ENCODE measurements around the gene MALRD1. TPM values are rescaled to one million over a fixed set of nuclear protein-coding genes. Genes with fewer than 3 reads are reported as not detected.
"Not testable (repeated sequence)": the region's sequence is repeated elsewhere in the genome, so short reads cannot be mapped to it uniquely, and the experiment has no call there.

Gene MALRD1
- total RNA-seq, 1 experiment from 2014 or later: under 0.01 TPM

DNA sequence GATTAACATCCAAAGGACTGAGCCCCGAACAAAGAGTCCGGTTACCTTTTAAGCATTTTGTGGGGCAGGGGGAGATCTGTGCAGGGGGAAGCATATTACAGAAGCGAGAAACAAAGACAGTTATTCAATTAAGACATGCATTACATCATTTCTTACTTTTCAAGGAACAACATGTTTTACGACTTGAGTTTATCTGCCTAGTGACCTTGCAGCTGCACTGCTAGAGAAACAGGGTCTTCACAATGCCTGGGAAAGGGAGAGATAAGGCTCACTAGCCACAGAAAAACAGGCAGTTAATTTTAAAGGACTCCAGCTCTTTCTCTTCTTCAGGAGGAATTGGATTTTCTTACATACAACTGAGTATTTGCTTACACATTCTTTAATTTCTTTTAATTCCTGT is 693.5 kb downstream of the MALRD1 start:
- H3K9me3 ChIP-seq (replicated peaks); H3K36me3 ChIP-seq; H3K27me3 ChIP-seq (replicated peaks); H3K4me3 ChIP-seq; H3K27ac ChIP-seq; DNase-seq (ENCODE audit: low read depth in 1 of 2, low spot score in 2 of 2); H3K4me1 ChIP-seq (replicated peaks): not testable (repeated sequence)

DNA sequence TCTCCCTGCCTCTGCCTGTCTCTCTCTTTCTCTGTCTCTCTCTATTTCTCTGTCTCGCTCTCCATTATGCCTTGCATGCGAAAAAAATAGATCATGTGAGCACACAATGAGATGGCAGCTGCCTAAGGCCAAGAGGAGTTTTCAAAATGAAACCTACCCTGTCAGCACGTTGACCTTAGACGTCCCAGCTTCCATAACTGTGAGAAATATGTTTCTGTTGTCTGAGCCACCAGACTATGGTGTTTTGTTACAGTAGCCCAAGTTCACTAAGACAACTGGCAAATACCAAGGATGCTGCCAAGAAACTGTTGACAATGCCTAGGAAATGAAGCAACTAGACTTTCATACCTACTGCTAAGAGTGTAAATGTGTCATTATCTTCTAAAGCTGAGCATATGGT is 697.1 kb downstream of the MALRD1 start:
- no peaks in the 10 kb centered on the region for H3K36me3 ChIP-seq
- no peak overlapping the region for H3K4me3 ChIP-seq
- H3K27ac ChIP-seq: no peak overlapping the region
- no peaks in the 10 kb centered on the region for H3K27me3 ChIP-seq (replicated peaks)
- no peaks in the 10 kb centered on the region for H3K9me3 ChIP-seq (replicated peaks)
- peaks cover 11% of the 10 kb centered on the region for H3K4me1 ChIP-seq (replicated peaks)
- DNase-seq (ENCODE audit: low read depth in 1 of 2, low spot score in 2 of 2): no peak

GRCh38 chr10:19749185-19749729 is 700.7 kb downstream of the MALRD1 start:
- peak; percentile 47 to 70 for DNase-seq (ENCODE audit: low read depth in 1 of 2, low spot score in 2 of 2)

DNA sequence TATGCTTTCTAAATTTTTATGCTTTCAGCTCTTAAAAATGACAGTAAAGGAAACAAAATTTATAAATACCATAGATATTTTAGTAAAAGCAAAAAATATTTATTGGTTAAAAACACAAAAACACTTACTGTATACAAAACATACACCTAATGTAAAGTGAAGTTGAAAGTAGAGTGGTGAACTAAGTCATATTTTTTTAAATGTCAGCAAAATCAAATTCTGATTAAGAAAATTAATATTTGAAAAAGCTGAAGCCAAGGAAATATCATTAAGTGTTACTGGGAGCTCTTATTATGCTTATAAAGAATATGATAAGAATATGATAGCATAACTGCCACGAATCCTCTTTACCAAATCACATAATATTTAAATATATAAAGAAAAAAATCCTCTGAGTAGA is 702.4 kb downstream of the MALRD1 start:
- Histone ChIP-seq H3K36me3 (no peaks in the 10 kb centered on the region), H3K4me1 (replicated peaks) (peaks cover 11% of the 10 kb centered on the region), H3K4me3 (no peak overlapping the region), H3K9me3 (replicated peaks) (no peaks in the 10 kb centered on the region), H3K27me3 (replicated peaks) (no peaks in the 10 kb centered on the region), H3K27ac (no peak overlapping the region)
- no peak for DNase-seq (ENCODE audit: low read depth in 1 of 2, low spot score in 2 of 2)

More at GRCh38 chr10:19749185-19749729, 700.7 kb downstream of the MALRD1 start:
- Histone ChIP-seq H3K9me3 (replicated peaks) (no peaks in the 10 kb centered on the region), H3K4me1 (replicated peaks) (peaks cover 11% of the 10 kb centered on the region), H3K27me3 (replicated peaks) (no peaks in the 10 kb centered on the region), H3K27ac (peak overlapping the region; percentile 48; the same call in 1 of the 2 replicates), H3K36me3 (no peaks in the 10 kb centered on the region), H3K4me3 (no peak overlapping the region)

- no peak overlapping the region for H3K27ac ChIP-seq
- DNase-seq (ENCODE audit: low read depth in 1 of 2, low spot score in 2 of 2): no peak
- no peaks in the 10 kb centered on the region for H3K27me3 ChIP-seq (replicated peaks)
Observed at GRCh38 chr10:19756919-19757318, 708.3 kb downstream of the MALRD1 start.

DNA sequence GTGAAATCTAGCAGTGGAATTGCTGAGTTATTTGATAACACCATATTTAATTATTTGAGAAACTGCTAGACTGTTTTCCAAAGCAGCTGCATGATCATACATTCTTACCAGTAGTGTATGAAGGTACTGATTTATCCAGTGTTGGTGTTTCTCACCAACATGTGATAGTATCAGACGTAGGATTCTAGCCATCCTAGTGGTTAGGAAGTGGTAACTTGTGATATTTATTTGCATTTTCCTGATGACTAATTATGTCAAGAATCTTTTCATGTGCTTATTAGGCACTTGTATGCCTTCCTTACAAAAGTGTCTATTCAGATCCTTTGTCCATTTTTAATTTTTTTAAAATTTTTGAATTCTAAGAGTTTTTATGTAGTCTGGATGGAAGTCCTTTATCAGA is 713.4 kb downstream of the MALRD1 start:
- no peak for DNase-seq (ENCODE audit: low read depth in 1 of 2, low spot score in 2 of 2)
- Histone ChIP-seq H3K36me3 (no peaks in the 10 kb centered on the region), H3K4me3 (no peak overlapping the region), H3K4me1 (replicated peaks) (no peaks in the 10 kb centered on the region), H3K9me3 (replicated peaks) (no peaks in the 10 kb centered on the region), H3K27me3 (replicated peaks) (no peaks in the 10 kb centered on the region), H3K27ac (no peak overlapping the region)

More at GRCh38 chr10:19756919-19757318, 708.3 kb downstream of the MALRD1 start:
- Histone ChIP-seq H3K4me1 (replicated peaks) (no peaks in the 10 kb centered on the region), H3K4me3 (no peak overlapping the region), H3K36me3 (no peaks in the 10 kb centered on the region), H3K9me3 (replicated peaks) (no peaks in the 10 kb centered on the region)

DNA sequence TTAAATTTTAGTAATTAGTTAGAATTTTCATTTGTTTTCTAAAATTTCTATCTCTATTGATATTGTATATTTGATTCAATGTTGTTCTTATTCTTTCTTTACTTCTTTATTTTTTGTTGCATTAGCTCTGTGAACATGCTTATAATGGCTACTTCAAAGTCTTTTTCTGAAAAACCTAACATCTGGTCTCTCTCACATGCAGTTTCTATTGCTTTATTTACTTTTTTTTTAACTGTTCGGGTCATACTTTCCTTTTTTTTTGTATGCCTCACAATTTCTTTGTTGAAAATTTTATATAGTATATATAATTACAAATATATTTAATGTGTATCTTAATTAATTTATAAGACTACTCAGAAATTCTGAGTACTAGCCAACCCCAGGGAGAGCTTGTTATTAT is 715.5 kb downstream of the MALRD1 start:
- no peak for DNase-seq (ENCODE audit: low read depth in 1 of 2, low spot score in 2 of 2)
- H3K27ac ChIP-seq: no peak overlapping the region
- no peaks in the 10 kb centered on the region for H3K36me3 ChIP-seq
- H3K27me3 ChIP-seq (replicated peaks): no peaks in the 10 kb centered on the region
- no peaks in the 10 kb centered on the region for H3K4me1 ChIP-seq (replicated peaks)
- no peak overlapping the region for H3K4me3 ChIP-seq
- H3K9me3 ChIP-seq (replicated peaks): no peaks in the 10 kb centered on the region

DNA sequence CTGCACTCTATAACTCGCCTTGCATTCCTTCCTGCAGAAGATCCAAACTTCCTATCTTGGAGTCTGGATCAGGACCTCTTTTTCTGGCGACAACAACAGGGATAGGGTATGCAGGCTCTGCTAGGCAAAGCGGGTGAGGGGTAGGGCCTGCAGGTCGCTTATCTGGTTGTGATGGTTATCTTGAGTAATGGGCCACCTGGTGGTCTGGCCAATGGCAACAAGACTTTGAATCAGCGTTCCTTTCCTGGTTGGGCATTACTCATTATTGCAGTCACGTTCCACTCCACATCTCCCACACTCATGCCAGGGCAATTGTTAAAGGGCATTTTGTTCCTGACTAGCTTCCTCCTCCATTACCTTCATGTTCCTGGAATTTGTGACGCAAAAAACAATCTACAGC is 719.3 kb downstream of the MALRD1 start:
- Histone ChIP-seq H3K27ac (no peak overlapping the region), H3K9me3 (replicated peaks) (no peaks in the 10 kb centered on the region), H3K4me3 (no peak overlapping the region), H3K27me3 (replicated peaks) (no peaks in the 10 kb centered on the region), H3K4me1 (replicated peaks) (no peaks in the 10 kb centered on the region), H3K36me3 (no peaks in the 10 kb centered on the region)
- DNase-seq (ENCODE audit: low read depth in 1 of 2, low spot score in 2 of 2): no peak

- not testable (repeated sequence) for H3K9me3 ChIP-seq (replicated peaks); H3K27me3 ChIP-seq (replicated peaks); H3K4me3 ChIP-seq; H3K4me1 ChIP-seq (replicated peaks); H3K36me3 ChIP-seq; H3K27ac ChIP-seq; DNase-seq (ENCODE audit: low read depth in 1 of 2, low spot score in 2 of 2)
Observed at GRCh38 chr10:19769826-19770225, 721.2 kb downstream of the MALRD1 start.

DNA sequence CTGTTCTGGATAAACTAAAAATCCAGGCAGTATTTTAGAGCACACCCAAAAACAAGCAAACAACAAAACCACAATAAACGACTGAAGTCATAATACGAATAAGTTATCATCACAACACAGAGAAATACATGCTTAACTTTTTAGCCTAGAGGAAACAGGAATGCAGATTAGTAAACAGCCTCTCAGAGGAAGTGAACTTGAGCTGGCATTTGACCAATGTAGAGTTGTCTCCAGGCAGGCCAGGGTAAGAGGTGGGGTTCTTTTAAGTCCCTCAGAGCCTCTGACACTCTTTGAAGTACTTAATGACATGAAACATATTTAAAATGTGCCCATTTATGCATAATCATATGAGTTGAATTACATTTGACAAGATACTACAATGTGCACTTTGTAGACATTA is 724.4 kb downstream of the MALRD1 start:
- Histone ChIP-seq H3K9me3 (replicated peaks) (no peaks in the 10 kb centered on the region), H3K4me1 (replicated peaks) (no peaks in the 10 kb centered on the region), H3K4me3 (no peak overlapping the region), H3K27me3 (replicated peaks) (no peaks in the 10 kb centered on the region), H3K27ac (no peak overlapping the region), H3K36me3 (no peaks in the 10 kb centered on the region)
- DNase-seq (ENCODE audit: low read depth in 1 of 2, low spot score in 2 of 2): no peak

DNA sequence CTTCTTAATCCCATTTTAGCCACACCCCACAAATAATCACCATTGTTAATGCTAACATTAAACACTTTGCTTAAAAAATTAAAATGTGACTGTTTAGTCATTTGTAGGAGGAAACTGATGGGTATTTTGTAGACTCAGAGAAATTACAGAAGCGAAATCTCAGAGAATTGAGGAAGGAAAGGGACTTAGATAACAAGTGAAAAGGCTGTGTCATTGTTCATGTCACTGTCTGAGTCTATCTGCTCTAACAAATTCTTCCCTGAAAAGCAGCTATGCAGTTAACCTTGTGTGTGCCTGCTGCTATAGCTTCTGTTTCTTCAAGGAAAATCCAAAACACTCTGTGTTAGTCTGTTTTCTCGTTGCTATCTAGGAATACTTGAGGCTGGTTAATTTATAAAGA is 726.7 kb downstream of the MALRD1 start:
- Histone ChIP-seq H3K27ac (no peak overlapping the region), H3K4me1 (replicated peaks) (no peaks in the 10 kb centered on the region), H3K4me3 (no peak overlapping the region), H3K36me3 (no peaks in the 10 kb centered on the region), H3K9me3 (replicated peaks) (no peaks in the 10 kb centered on the region), H3K27me3 (replicated peaks) (no peaks in the 10 kb centered on the region)
- DNase-seq (ENCODE audit: low read depth in 1 of 2, low spot score in 2 of 2): no peak

GRCh38 chr10:19777806-19778205 is 729.2 kb downstream of the MALRD1 start:
- Histone ChIP-seq H3K4me1 (replicated peaks) (no peaks in the 10 kb centered on the region), H3K9me3 (replicated peaks) (no peaks in the 10 kb centered on the region), H3K27me3 (replicated peaks) (no peaks in the 10 kb centered on the region), H3K27ac (no peak overlapping the region), H3K36me3 (no peaks in the 10 kb centered on the region), H3K4me3 (no peak overlapping the region)
- DNase-seq (ENCODE audit: low read depth in 1 of 2, low spot score in 2 of 2): no peak

GRCh38 chr10:19778996-19779395 is 730.4 kb downstream of the MALRD1 start:
- H3K4me1 ChIP-seq (replicated peaks): no peaks in the 10 kb centered on the region
- no peak for DNase-seq (ENCODE audit: low read depth in 1 of 2, low spot score in 2 of 2)
- H3K9me3 ChIP-seq (replicated peaks): no peaks in the 10 kb centered on the region
- no peak overlapping the region for H3K4me3 ChIP-seq
- H3K27me3 ChIP-seq (replicated peaks): no peaks in the 10 kb centered on the region
- H3K27ac ChIP-seq: no peak overlapping the region
- H3K36me3 ChIP-seq: no peaks in the 10 kb centered on the region

- DNase-seq (ENCODE audit: low read depth in 1 of 2, low spot score in 2 of 2): no peak
- no peak overlapping the region for H3K27ac ChIP-seq
- H3K4me1 ChIP-seq (replicated peaks): no peaks in the 10 kb centered on the region
- H3K4me3 ChIP-seq: no peak overlapping the region
- H3K9me3 ChIP-seq (replicated peaks): no peaks in the 10 kb centered on the region
- no peaks in the 10 kb centered on the region for H3K36me3 ChIP-seq
- no peaks in the 10 kb centered on the region for H3K27me3 ChIP-seq (replicated peaks)
Observed at GRCh38 chr10:19782430-19783089, 734.0 kb downstream of the MALRD1 start.

GRCh38 chr10:19783721-19784120 is 735.1 kb downstream of the MALRD1 start:
- no peaks in the 10 kb centered on the region for H3K4me1 ChIP-seq (replicated peaks)
- no peak overlapping the region for H3K27ac ChIP-seq
- H3K27me3 ChIP-seq (replicated peaks): no peaks in the 10 kb centered on the region
- H3K36me3 ChIP-seq: no peaks in the 10 kb centered on the region
- DNase-seq (ENCODE audit: low read depth in 1 of 2, low spot score in 2 of 2): no peak
- H3K9me3 ChIP-seq (replicated peaks): no peaks in the 10 kb centered on the region
- no peak overlapping the region for H3K4me3 ChIP-seq

Measured in SJSA1 (cell line).